CD8-positive, alpha-beta memory T cell (primary cell): ENCODE results near the gene EEFSEC. TPM values are rescaled to one million over a fixed set of nuclear protein-coding genes. Genes with fewer than 3 reads are reported as not detected.

Source experiments
- CTCF ChIA-PET: fragments of 350-600 bp; sonication (Branson Sonifier 250); formaldehyde crosslinking; loops from one replicate; lab custom pipeline; 2021; ENCODE audit warnings: antibody characterized with exemption; lab: Charles Lee
- POLR2A ChIA-PET: fragments of 350-600 bp; sonication (Branson Sonifier 250); formaldehyde crosslinking; loops from one replicate; lab custom pipeline; 2021; ENCODE audit warnings: antibody characterized with exemption; lab: Charles Lee
- DNase-seq, 5 donors: peaks; one replicate each; pipeline versions ENCODE4 v3.0.0 to v3.0.0-alpha.2; 2020 to 2022; ENCODE audit warnings: mixed read lengths in 1 of 5
- H3K27ac ChIP-seq: one replicate; pipeline ENCODE4 v1.7.0; 2013; ENCODE audit warnings: low read depth, mild to moderate bottlenecking, low read length, moderate library complexity
- H3K27me3 ChIP-seq: 2 replicates; pipeline ENCODE4 v1.7.0; 2013; ENCODE audit warnings: low read length, mild to moderate bottlenecking; ENCODE audit not compliant: insufficient read depth, poor library complexity, severe bottlenecking
- H3K36me3 ChIP-seq: 2 replicates; pipeline ENCODE4 v1.7.0; 2013; ENCODE audit warnings: mild to moderate bottlenecking, low read length, moderate library complexity; ENCODE audit not compliant: insufficient read depth
- H3K4me1 ChIP-seq: 2 replicates; pipeline ENCODE4 v1.7.0; 2013; ENCODE audit warnings: mild to moderate bottlenecking, low read length, moderate library complexity; ENCODE audit not compliant: insufficient read depth
- H3K4me3 ChIP-seq: 2 replicates; pipeline ENCODE4 v1.7.0; 2013; ENCODE audit warnings: mild to moderate bottlenecking, low read length
- H3K9me3 ChIP-seq: 2 replicates; pipeline ENCODE4 v1.7.0; 2013; ENCODE audit warnings: mild to moderate bottlenecking, low read length
- H3K27ac Mint-ChIP-seq, 8 donors: one replicate each; pipeline ENCODE4 v1.8.0; 2020 to 2021; ENCODE audit warnings: mixed read lengths in 8 of 8, mild to moderate bottlenecking in 6 of 8, inconsistent platforms in 3 of 8, moderate library complexity in 3 of 8
- H3K27me3 Mint-ChIP-seq, 2 donors: one replicate each; pipeline ENCODE4 v1.8.0; 2020 to 2021; ENCODE audit warnings: mixed read lengths in 2 of 2, mild to moderate bottlenecking in 1 of 2, moderate library complexity in 1 of 2
- H3K36me3 Mint-ChIP-seq, 3 donors: one replicate each; pipeline ENCODE4 v1.8.0; 2020 to 2021; ENCODE audit warnings: mixed read lengths in 3 of 3, inconsistent platforms in 1 of 3, mild to moderate bottlenecking in 1 of 3
- H3K4me1 Mint-ChIP-seq, 3 donors: one replicate each; pipeline ENCODE4 v1.8.0; 2020 to 2021; ENCODE audit warnings: mixed read lengths in 3 of 3, inconsistent platforms in 1 of 3, mild to moderate bottlenecking in 1 of 3
- H3K4me3 Mint-ChIP-seq, 7 donors: one replicate each; pipeline ENCODE4 v1.8.0; 2020 to 2021; ENCODE audit warnings: mixed read lengths in 7 of 7, mild to moderate bottlenecking in 6 of 7, moderate library complexity in 4 of 7, inconsistent platforms in 2 of 7
- H3K9me3 Mint-ChIP-seq, 5 donors: one replicate each; pipeline ENCODE4 v1.8.0; 2020 to 2022; ENCODE audit warnings: mixed read lengths in 5 of 5, mild to moderate bottlenecking in 3 of 5, moderate library complexity in 2 of 5, inconsistent platforms in 1 of 5
- polyA plus RNA-seq: library from polyadenylated mRNA; unstranded; fragments of 300-500 nt; fragmentation: Illumina TruSeq; gene quantifications from one replicate; pipeline ENCODE4 v1.2.3, GENCODE V29; 2021
- total RNA-seq, 2 experiments: library from RNA; stranded (reverse); gene quantifications; one replicate each; pipeline ENCODE4 v1.2.3, GENCODE V29; 2021

Gene EEFSEC
- total and polyA plus RNA-seq, 3 experiments from 2014 or later = 20.4 to 28.6 (median 21.8) TPM

DNA sequence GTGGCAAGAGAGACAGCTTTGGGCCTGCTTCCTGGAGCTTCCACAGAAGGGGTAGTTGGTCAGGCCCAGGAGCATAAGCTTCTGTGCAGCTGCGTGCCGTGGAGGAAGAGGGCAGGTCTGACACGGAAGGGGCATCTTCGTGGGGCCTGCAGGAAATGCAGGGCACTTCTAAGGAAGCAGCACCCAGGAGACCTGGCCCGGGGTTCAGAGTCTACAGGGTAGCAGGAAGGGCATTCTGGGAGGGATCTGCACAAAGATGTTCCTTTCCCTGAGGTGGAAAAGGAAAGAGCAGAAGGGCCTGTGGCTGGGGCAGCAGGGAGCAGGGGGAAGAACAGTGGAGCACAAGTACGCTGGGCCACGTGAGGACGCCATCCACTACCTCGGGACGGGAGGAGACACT, 228.3 kb downstream of the EEFSEC start:
- Histone ChIP-seq H3K27me3 (no peaks in the 10 kb centered on the region), H3K4me1 (no peaks in the 10 kb centered on the region), H3K27ac (no peak overlapping the region), H3K36me3 (no peaks in the 10 kb centered on the region), H3K4me3 (no peak overlapping the region), H3K9me3 (no peaks in the 10 kb centered on the region)
- Mint-ChIP-seq H3K36me3 (peaks cover 0 to 6% (median 3%) of the 10 kb centered on the region in 3 donors), H3K27ac (peak overlapping the region in 3 of 8 donors; percentile 51 to 69 (median 56)), H3K9me3 (no peaks in the 10 kb centered on the region), H3K27me3 (no peaks in the 10 kb centered on the region), H3K4me1 (peaks cover 3 to 10% (median 6%) of the 10 kb centered on the region in 3 donors), H3K4me3 (no peak overlapping the region)
- ChIA-PET POLR2A (no interaction called here), CTCF (no interaction called here)
- DNase-seq = no peak

- Histone ChIP-seq H3K4me3 (no peak overlapping the region), H3K4me1 (no peaks in the 10 kb centered on the region), H3K27me3 (no peaks in the 10 kb centered on the region), H3K36me3 (no peaks in the 10 kb centered on the region), H3K27ac (no peak overlapping the region), H3K9me3 (no peaks in the 10 kb centered on the region)
- H3K27me3 Mint-ChIP-seq = no peaks in the 10 kb centered on the region
- CTCF ChIA-PET = no interaction called here
- H3K4me3 Mint-ChIP-seq = no peak overlapping the region
- DNase-seq = no peak
- peaks cover 3 to 10% (median 6%) of the 10 kb centered on the region in 3 donors for H3K4me1 Mint-ChIP-seq
- POLR2A ChIA-PET = no interaction called here
- no peak overlapping the region for H3K27ac Mint-ChIP-seq
- H3K36me3 Mint-ChIP-seq = peaks cover 0 to 6% (median 3%) of the 10 kb centered on the region in 3 donors
- no peaks in the 10 kb centered on the region for H3K9me3 Mint-ChIP-seq
Measured at GRCh38 chr3:128382221-128382807, 229.0 kb downstream of the EEFSEC start.

DNA sequence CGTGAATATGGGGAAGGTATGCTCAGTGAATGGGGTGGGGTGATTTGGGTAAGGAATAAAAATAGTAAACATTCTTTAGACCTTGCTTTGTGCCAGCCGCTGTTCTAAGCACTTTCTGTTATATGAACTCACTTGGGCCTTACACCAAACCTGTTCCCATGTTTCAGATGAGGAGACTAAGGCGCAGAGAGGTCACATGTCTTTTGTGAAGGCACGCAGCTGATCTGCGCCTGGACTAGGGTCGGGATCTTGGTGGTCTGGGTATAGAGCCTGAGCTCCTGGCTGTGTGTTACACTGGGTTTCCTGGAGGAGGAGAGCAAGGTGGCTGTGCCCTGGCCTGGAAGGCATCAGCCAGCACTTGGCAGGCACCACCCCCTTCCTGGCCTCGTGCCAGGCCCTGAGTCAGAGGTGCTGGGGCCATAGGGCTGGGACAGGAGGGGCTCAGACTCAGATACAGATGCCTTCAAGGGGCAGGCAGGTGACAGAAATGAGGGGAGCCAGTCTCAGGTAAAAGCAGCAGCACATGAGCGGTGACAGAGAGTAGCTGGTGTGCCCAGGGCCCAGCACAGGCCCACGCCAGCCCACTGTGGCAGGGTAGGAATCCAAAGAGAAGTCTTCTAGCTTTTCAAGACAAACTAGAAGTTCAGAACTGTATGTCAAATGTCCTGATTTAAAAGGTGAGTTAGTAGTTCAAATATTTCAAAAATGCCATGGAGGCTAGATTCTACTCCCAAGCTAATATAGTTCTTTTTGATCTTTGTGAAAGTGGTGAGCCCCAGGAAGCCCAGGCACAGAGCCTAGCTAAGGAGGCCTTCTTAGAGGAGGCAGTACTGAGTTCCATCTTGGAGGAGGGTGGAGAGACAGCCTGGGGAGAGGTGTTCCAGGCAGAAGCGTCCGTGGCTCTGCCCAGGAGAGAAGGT, 230.3 kb downstream of the EEFSEC start:
- H3K27me3 Mint-ChIP-seq = no peaks in the 10 kb centered on the region
- Histone ChIP-seq H3K4me3 (no peak overlapping the region), H3K4me1 (no peaks in the 10 kb centered on the region), H3K9me3 (no peaks in the 10 kb centered on the region), H3K27ac (no peak overlapping the region), H3K36me3 (no peaks in the 10 kb centered on the region), H3K27me3 (no peaks in the 10 kb centered on the region)
- ChIA-PET POLR2A (no interaction called here), CTCF (no interaction called here)
- no peaks in the 10 kb centered on the region for H3K9me3 Mint-ChIP-seq
- peak overlapping the region in 1 of 8 donors; percentile 10 for H3K27ac Mint-ChIP-seq
- no peak overlapping the region for H3K4me3 Mint-ChIP-seq
- H3K36me3 Mint-ChIP-seq = peaks cover 0 to 8% (median 4%) of the 10 kb centered on the region in 3 donors
- H3K4me1 Mint-ChIP-seq = peaks cover 3 to 10% (median 6%) of the 10 kb centered on the region in 3 donors
- DNase-seq = no peak

DNA sequence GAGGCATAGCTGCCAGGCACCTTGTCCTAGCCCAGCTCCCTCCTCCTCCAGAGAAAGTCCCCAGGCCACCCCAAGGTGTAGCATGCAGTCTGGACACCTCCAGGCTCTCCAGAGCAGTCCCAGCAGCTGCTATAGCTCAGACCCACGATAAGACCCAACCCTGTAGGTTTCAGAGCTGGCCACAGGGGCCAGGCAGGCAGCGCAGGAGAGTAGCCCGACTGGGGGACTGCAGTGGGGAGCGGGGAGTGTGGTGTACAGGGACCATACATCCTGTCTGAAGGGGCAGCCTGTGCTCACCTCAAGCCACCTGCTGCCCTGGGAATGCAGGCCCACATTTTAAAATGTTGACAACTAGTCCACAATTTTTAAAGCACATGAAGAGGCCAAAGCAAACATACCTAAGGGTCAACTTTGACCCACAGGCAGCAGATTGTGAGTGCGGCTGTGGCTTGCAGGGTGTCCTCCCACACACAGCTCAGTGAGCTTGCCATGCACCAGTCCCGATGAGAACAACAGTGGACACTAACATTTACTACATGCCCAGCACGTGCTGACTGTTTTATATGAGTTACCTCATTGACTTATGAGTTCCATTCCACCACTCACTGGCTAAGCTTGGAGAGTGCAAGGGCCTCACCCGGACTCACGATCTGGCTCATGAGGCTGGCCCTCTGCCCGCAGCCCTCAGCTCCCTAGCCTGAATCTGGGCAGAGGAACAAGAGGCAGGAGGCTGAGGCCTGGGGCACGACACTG, 232.0 kb downstream of the EEFSEC start:
- no peak overlapping the region for H3K27ac ChIP-seq
- H3K4me1 Mint-ChIP-seq = peaks cover 3 to 10% (median 3%) of the 10 kb centered on the region in 3 donors
- no peaks in the 10 kb centered on the region for H3K36me3 ChIP-seq
- no peak overlapping the region for H3K4me3 Mint-ChIP-seq
- H3K27me3 ChIP-seq = no peaks in the 10 kb centered on the region
- H3K9me3 Mint-ChIP-seq = no peaks in the 10 kb centered on the region
- ChIA-PET CTCF (no interaction called here), POLR2A (interaction anchor here (0.5 kb wide), 1 partner anchor 311 kb away, joined by 3 read pairs; no protein-coding TSS in a partner anchor)
- DNase-seq = no peak
- no peaks in the 10 kb centered on the region for H3K9me3 ChIP-seq
- H3K4me3 ChIP-seq = no peak overlapping the region
- peaks cover 0 to 8% (median 4%) of the 10 kb centered on the region in 3 donors for H3K36me3 Mint-ChIP-seq
- H3K27ac Mint-ChIP-seq = peak overlapping the region in 1 of 8 donors; percentile 66
- no peaks in the 10 kb centered on the region for H3K4me1 ChIP-seq
- no peaks in the 10 kb centered on the region for H3K27me3 Mint-ChIP-seq

GRCh38 chr3:128388932-128389331, 235.7 kb downstream of the EEFSEC start:
- CTCF ChIA-PET = no interaction called here
- no peaks in the 10 kb centered on the region for H3K27me3 Mint-ChIP-seq
- H3K4me3 Mint-ChIP-seq = no peak overlapping the region
- peaks cover 3 to 9% (median 3%) of the 10 kb centered on the region in 3 donors for H3K4me1 Mint-ChIP-seq
- Histone ChIP-seq H3K27me3 (no peaks in the 10 kb centered on the region), H3K27ac (no peak overlapping the region), H3K4me3 (no peak overlapping the region), H3K36me3 (no peaks in the 10 kb centered on the region), H3K9me3 (no peaks in the 10 kb centered on the region), H3K4me1 (no peaks in the 10 kb centered on the region)
- H3K27ac Mint-ChIP-seq = no peak overlapping the region
- H3K9me3 Mint-ChIP-seq = no peaks in the 10 kb centered on the region
- peaks cover 0 to 14% (median 4%) of the 10 kb centered on the region in 3 donors for H3K36me3 Mint-ChIP-seq
- DNase-seq = no peak
- POLR2A ChIA-PET = no interaction called here

- no peaks in the 10 kb centered on the region for H3K27me3 Mint-ChIP-seq
- ChIA-PET CTCF (no interaction called here), POLR2A (no interaction called here)
- peak overlapping the region in 1 of 8 donors; percentile 78 for H3K27ac Mint-ChIP-seq
- no peak overlapping the region for H3K4me3 ChIP-seq
- H3K36me3 ChIP-seq = no peaks in the 10 kb centered on the region
- H3K27me3 ChIP-seq = no peaks in the 10 kb centered on the region
- no peak for DNase-seq
- no peaks in the 10 kb centered on the region for H3K4me1 ChIP-seq
- no peaks in the 10 kb centered on the region for H3K9me3 Mint-ChIP-seq
- H3K4me3 Mint-ChIP-seq = no peak overlapping the region
- peaks cover 0 to 3% (median 3%) of the 10 kb centered on the region in 3 donors for H3K4me1 Mint-ChIP-seq
- no peak overlapping the region for H3K27ac ChIP-seq
- H3K9me3 ChIP-seq = no peaks in the 10 kb centered on the region
- peaks cover 0 to 13% (median 3%) of the 10 kb centered on the region in 3 donors for H3K36me3 Mint-ChIP-seq
Measured at GRCh38 chr3:128390867-128391266, 237.6 kb downstream of the EEFSEC start.

- DNase-seq = no peak
- no peaks in the 10 kb centered on the region for H3K9me3 Mint-ChIP-seq
- CTCF ChIA-PET = no interaction called here
- H3K27ac Mint-ChIP-seq = no peak overlapping the region
- no peaks in the 10 kb centered on the region for H3K4me1 ChIP-seq
- H3K27ac ChIP-seq = no peak overlapping the region
- H3K27me3 Mint-ChIP-seq = no peaks in the 10 kb centered on the region
- H3K9me3 ChIP-seq = no peaks in the 10 kb centered on the region
- no peak overlapping the region for H3K4me3 ChIP-seq
- H3K36me3 Mint-ChIP-seq = peaks cover 0 to 13% (median 1%) of the 10 kb centered on the region in 3 donors
- no peaks in the 10 kb centered on the region for H3K27me3 ChIP-seq
- H3K36me3 ChIP-seq = no peaks in the 10 kb centered on the region
- POLR2A ChIA-PET = no interaction called here
- H3K4me3 Mint-ChIP-seq = no peak overlapping the region
- peaks cover 0 to 2% (median 0%) of the 10 kb centered on the region in 3 donors for H3K4me1 Mint-ChIP-seq
Measured at GRCh38 chr3:128392021-128392420, 238.7 kb downstream of the EEFSEC start.
